Adrenal gland (tissue), 5 donors: Measurements from ENCODE around the gene KCTD5.

ENCODE experiments used
- CTCF ChIP-seq, 6 experiments: fragments of 450-650 bp in 4 of 6; fragments of 200-600 bp in 2 of 6; sonication (generic) in 1 of 6; IDR thresholded peaks; 1 replicate in 5 of 6; 2 replicates in 1 of 6; pipeline versions ENCODE4 v1.5.1 to v1.8.0; 2016 to 2021; ENCODE audit warnings: antibody characterized with exemption in 6 of 6, mild to moderate bottlenecking in 2 of 6, moderate library complexity in 1 of 6
- POLR2A ChIP-seq, 2 donors: fragments of 450-650 bp; IDR thresholded peaks; one replicate each; pipeline ENCODE4 v1.6.1; 2017; ENCODE audit warnings: antibody characterized with exemption in 2 of 2, mild to moderate bottlenecking in 2 of 2, moderate library complexity in 1 of 2
- donor health status: DM: no; HTN: no; CAD: no.

GRCh38 chr16:2737895-2738418 lies 55.6 kb downstream of the KCTD5 start:
- TF ChIP-seq CTCF (IDR thresholded peaks at IDR 0.05) (no peak), POLR2A (IDR thresholded peaks at IDR 0.05) (no peak)
